ENCODE measurements around the gene WDR37. TPM values are rescaled to one million over a fixed set of nuclear protein-coding genes. Genes with fewer than 3 reads are reported as not detected.

WDR37 gene
- total and polyA plus RNA-seq, 9 of the 15 experiments (the other 6 are each of a cell fraction or from before 2014, with no cell fraction given) = 2.3 to 11.6 (median 6.7) TPM

DNA sequence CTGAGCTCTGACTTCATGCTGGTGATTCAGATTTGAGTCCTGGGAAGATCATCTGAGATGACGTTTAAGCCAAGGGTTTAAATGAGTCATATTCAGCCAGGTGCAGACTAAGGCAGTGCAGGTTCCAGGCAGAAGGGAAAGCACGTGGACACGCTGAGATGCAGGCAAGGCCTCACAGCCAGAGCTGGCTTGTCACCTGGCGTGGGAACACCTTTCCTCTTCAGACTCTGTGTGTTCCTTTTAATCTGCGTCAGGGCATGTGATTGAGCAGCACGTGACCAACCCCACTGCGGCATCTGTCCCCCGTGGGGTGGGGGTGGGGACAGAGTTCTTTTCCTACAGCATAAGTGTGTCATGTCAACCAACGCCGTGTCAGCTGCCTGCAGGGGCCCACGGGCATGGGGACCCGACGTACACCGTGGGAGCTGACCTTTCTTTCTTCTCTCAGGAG is 19.8 kb upstream of the WDR37 start (continued):
- TF ChIP-seq, protein P1, sequence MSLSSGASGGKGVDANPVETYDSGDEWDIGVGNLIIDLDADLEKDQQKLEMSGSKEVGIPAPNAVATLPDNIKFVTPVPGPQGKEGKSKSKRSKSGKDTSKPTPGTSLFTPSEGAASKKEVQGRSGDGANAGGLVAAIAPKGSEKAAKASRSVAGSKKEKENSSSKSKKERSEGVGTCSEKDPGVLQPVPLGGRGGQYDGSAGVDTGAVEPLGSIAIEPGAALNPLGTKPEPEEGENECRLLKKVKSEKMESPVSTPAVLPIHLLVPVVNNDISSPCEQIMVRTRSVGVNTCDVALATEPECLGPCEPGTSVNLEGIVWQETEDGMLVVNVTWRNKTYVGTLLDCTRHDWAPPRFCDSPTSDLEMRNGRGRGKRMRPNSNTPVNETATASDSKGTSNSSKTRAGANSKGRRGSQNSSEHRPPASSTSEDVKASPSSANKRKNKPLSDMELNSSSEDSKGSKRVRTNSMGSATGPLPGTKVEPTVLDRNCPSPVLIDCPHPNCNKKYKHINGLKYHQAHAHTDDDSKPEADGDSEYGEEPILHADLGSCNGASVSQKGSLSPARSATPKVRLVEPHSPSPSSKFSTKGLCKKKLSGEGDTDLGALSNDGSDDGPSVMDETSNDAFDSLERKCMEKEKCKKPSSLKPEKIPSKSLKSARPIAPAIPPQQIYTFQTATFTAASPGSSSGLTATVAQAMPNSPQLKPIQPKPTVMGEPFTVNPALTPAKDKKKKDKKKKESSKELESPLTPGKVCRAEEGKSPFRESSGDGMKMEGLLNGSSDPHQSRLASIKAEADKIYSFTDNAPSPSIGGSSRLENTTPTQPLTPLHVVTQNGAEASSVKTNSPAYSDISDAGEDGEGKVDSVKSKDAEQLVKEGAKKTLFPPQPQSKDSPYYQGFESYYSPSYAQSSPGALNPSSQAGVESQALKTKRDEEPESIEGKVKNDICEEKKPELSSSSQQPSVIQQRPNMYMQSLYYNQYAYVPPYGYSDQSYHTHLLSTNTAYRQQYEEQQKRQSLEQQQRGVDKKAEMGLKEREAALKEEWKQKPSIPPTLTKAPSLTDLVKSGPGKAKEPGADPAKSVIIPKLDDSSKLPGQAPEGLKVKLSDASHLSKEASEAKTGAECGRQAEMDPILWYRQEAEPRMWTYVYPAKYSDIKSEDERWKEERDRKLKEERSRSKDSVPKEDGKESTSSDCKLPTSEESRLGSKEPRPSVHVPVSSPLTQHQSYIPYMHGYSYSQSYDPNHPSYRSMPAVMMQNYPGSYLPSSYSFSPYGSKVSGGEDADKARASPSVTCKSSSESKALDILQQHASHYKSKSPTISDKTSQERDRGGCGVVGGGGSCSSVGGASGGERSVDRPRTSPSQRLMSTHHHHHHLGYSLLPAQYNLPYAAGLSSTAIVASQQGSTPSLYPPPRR (CRISPR knock-in tag; IDR thresholded peaks at IDR 0.05; ENCODE audit: borderline replicate concordance) = no peak
- TF ChIP-seq, protein P2, sequence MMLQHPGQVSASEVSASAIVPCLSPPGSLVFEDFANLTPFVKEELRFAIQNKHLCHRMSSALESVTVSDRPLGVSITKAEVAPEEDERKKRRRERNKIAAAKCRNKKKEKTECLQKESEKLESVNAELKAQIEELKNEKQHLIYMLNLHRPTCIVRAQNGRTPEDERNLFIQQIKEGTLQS (IDR thresholded peaks at IDR 0.05) = peak; percentile 83
- TF ChIP-seq, protein P2 (CRISPR knock-in tag; conservative IDR thresholded peaks at IDR 0.05) = no peak
- TF ChIP-seq MYNN (IDR thresholded peaks at IDR 0.05) = no peak
- TF ChIP-seq MYNN (CRISPR knock-in tag; IDR thresholded peaks at IDR 0.05) = no peak
- TF ChIP-seq CBFA2T2 (conservative IDR thresholded peaks at IDR 0.05) = peak; percentile 18; the same call in 1 of the 2 replicates
- TF ChIP-seq, protein P3, sequence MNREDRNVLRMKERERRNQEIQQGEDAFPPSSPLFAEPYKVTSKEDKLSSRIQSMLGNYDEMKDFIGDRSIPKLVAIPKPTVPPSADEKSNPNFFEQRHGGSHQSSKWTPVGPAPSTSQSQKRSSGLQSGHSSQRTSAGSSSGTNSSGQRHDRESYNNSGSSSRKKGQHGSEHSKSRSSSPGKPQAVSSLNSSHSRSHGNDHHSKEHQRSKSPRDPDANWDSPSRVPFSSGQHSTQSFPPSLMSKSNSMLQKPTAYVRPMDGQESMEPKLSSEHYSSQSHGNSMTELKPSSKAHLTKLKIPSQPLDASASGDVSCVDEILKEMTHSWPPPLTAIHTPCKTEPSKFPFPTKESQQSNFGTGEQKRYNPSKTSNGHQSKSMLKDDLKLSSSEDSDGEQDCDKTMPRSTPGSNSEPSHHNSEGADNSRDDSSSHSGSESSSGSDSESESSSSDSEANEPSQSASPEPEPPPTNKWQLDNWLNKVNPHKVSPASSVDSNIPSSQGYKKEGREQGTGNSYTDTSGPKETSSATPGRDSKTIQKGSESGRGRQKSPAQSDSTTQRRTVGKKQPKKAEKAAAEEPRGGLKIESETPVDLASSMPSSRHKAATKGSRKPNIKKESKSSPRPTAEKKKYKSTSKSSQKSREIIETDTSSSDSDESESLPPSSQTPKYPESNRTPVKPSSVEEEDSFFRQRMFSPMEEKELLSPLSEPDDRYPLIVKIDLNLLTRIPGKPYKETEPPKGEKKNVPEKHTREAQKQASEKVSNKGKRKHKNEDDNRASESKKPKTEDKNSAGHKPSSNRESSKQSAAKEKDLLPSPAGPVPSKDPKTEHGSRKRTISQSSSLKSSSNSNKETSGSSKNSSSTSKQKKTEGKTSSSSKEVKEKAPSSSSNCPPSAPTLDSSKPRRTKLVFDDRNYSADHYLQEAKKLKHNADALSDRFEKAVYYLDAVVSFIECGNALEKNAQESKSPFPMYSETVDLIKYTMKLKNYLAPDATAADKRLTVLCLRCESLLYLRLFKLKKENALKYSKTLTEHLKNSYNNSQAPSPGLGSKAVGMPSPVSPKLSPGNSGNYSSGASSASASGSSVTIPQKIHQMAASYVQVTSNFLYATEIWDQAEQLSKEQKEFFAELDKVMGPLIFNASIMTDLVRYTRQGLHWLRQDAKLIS (CRISPR knock-in tag; IDR thresholded peaks at IDR 0.05) = no peak
- TF ChIP-seq ATF7 (IDR thresholded peaks at IDR 0.05) = 0 out of 2 replicates have a peak, but pooled peaks have one; percentile 30

Measured in K562 (cell line).